Measurements from ENCODE around the gene SIPA1L2. TPM values are rescaled to one million over a fixed set of nuclear protein-coding genes. Genes with fewer than 3 reads are reported as not detected.
A peak's percentile ranks its signal among the peaks of the same experiment; 100 is the strongest.

Gene SIPA1L2
- total and polyA plus RNA-seq, 4 donors: 5.3 to 60.1 (median 30.4) TPM

- ATAC-seq (ENCODE audit: insufficient read depth, low FRiP score): no peak
- no peak for TF ChIP-seq CTCF (IDR thresholded peaks at IDR 0.05; ENCODE audit: control extremely low read depth, extremely low read depth)
- Histone ChIP-seq H3K9me3 (ENCODE audit: control insufficient read depth in 4 of 4, insufficient read depth in 3 of 4, low read length in 3 of 4) (no peaks in the 10 kb centered on the region), H3K27me3 (ENCODE audit: control insufficient read depth in 3 of 3, insufficient read depth in 3 of 3, low read length in 2 of 3) (no peaks in the 10 kb centered on the region), H3K4me1 (ENCODE audit: control insufficient read depth in 5 of 5, insufficient read depth in 5 of 5, low read length in 5 of 5) (peaks cover 6 to 42% (median 21%) of the 10 kb centered on the region in 5 donors), H3K36me3 (ENCODE audit: control insufficient read depth in 4 of 4, insufficient read depth in 4 of 4, low read length in 4 of 4) (peaks cover 0 to 1% (median 0%) of the 10 kb centered on the region in 4 donors), H3K4me3 (no peak overlapping the region), H3K27ac (ENCODE audit: low read depth in 1 of 2, low read length in 1 of 2) (peak overlapping the region in 1 of 2 donors; percentile 6), H3K9ac (ENCODE audit: insufficient read depth in 1 of 2, low read length in 2 of 2) (peak overlapping the region in 1 of 2 donors; percentile 57)
- DNase-seq: peak in 2 of 3 donors; percentile 52 to 63
- 53 to 59% methylated on average over 8 of the region's 8 CpGs for WGBS, 2 donors
Measured at GRCh38 chr1:232596666-232597303, 33.1 kb downstream of the SIPA1L2 start.

GRCh38 chr1:232594768-232595698 lies 34.9 kb downstream of the SIPA1L2 start:
- no peak overlapping the region for H3K9ac ChIP-seq (ENCODE audit: insufficient read depth in 1 of 2, low read length in 2 of 2)
- H3K9me3 ChIP-seq (ENCODE audit: control insufficient read depth in 4 of 4, insufficient read depth in 3 of 4, low read length in 3 of 4): no peaks in the 10 kb centered on the region
- no peak for TF ChIP-seq CTCF (IDR thresholded peaks at IDR 0.05; ENCODE audit: control extremely low read depth, extremely low read depth)
- peak; percentile 65 to 69 (median 68) for DNase-seq
- peak overlapping the region in 1 of 2 donors; percentile 2 for H3K27ac ChIP-seq (ENCODE audit: low read depth in 1 of 2, low read length in 1 of 2)
- WGBS, 2 donors: 89 to 91% methylated on average over 12 of the region's 12 CpGs
- H3K27me3 ChIP-seq (ENCODE audit: control insufficient read depth in 3 of 3, insufficient read depth in 3 of 3, low read length in 2 of 3): no peaks in the 10 kb centered on the region
- H3K4me3 ChIP-seq: no peak overlapping the region
- peaks cover 0 to 1% (median 0%) of the 10 kb centered on the region in 4 donors for H3K36me3 ChIP-seq (ENCODE audit: control insufficient read depth in 4 of 4, insufficient read depth in 4 of 4, low read length in 4 of 4)
- no peak for ATAC-seq (ENCODE audit: insufficient read depth, low FRiP score)
- peaks cover 6 to 38% (median 21%) of the 10 kb centered on the region in 5 donors for H3K4me1 ChIP-seq (ENCODE audit: control insufficient read depth in 5 of 5, insufficient read depth in 5 of 5, low read length in 5 of 5)

- H3K36me3 ChIP-seq (ENCODE audit: control insufficient read depth in 4 of 4, insufficient read depth in 4 of 4, low read length in 4 of 4): no peaks in the 10 kb centered on the region
- WGBS, 2 donors: 81 to 83% methylated on average over 14 of the region's 14 CpGs
- H3K4me1 ChIP-seq (ENCODE audit: control insufficient read depth in 5 of 5, insufficient read depth in 5 of 5, low read length in 5 of 5): peaks cover 0 to 38% (median 18%) of the 10 kb centered on the region in 5 donors
- H3K4me3 ChIP-seq: no peak overlapping the region
- H3K27me3 ChIP-seq (ENCODE audit: control insufficient read depth in 3 of 3, insufficient read depth in 3 of 3, low read length in 2 of 3): no peaks in the 10 kb centered on the region
- no peak overlapping the region for H3K9ac ChIP-seq (ENCODE audit: insufficient read depth in 1 of 2, low read length in 2 of 2)
- no peak for TF ChIP-seq CTCF (IDR thresholded peaks at IDR 0.05; ENCODE audit: control extremely low read depth, extremely low read depth)
- H3K9me3 ChIP-seq (ENCODE audit: control insufficient read depth in 4 of 4, insufficient read depth in 3 of 4, low read length in 3 of 4): no peaks in the 10 kb centered on the region
- H3K27ac ChIP-seq (ENCODE audit: low read depth in 1 of 2, low read length in 1 of 2): peak overlapping the region; percentile 22 to 28
- ATAC-seq (ENCODE audit: insufficient read depth, low FRiP score): no peak
- no peak for DNase-seq
Measured at GRCh38 chr1:232593717-232594502, 36.0 kb downstream of the SIPA1L2 start.
